Hepatocyte (in vitro differentiated cells): ENCODE data around the gene STK38L. TPM values are rescaled to one million over a fixed set of nuclear protein-coding genes. Genes with fewer than 3 reads are reported as not detected.
A peak's percentile ranks its signal among the peaks of the same experiment; 100 is the strongest.

ENCODE experiments used
- DNase-seq: peaks from one replicate; pipeline ENCODE4 v3.0.0-alpha.2; 2016; ENCODE audit warnings: low spot score
- H2AFZ ChIP-seq: fragments of 200-600 bp; sonication (generic); 2 replicates; pipeline ENCODE4 v1.6.0; 2016; ENCODE audit warnings: antibody characterized with exemption, mild to moderate bottlenecking
- H3K27ac ChIP-seq: fragments of 200-600 bp; sonication (generic); 2 replicates; pipeline ENCODE4 v1.5.1; 2016; ENCODE audit warnings: mild to moderate bottlenecking
- H3K27me3 ChIP-seq: fragments of 200-600 bp; sonication (generic); 2 replicates; pipeline ENCODE4 v1.6.1; 2016
- H3K36me3 ChIP-seq: fragments of 200-600 bp; sonication (generic); replicated peaks from 2 replicates; pipeline ENCODE4 v1.5.1; 2016; ENCODE audit warnings: low read depth; ENCODE audit not compliant: insufficient read depth
- H3K4me1 ChIP-seq: fragments of 200-600 bp; sonication (generic); 2 replicates; pipeline ENCODE4 v1.5.1; 2016; ENCODE audit warnings: mild to moderate bottlenecking, moderate library complexity; ENCODE audit not compliant: insufficient read depth
- H3K4me2 ChIP-seq: fragments of 200-600 bp; sonication (generic); 2 replicates; pipeline ENCODE4 v1.6.0; 2016
- H3K4me3 ChIP-seq: fragments of 200-600 bp; sonication (generic); 2 replicates; pipeline ENCODE4 v1.5.1; 2016; ENCODE audit warnings: mild to moderate bottlenecking
- H3K79me2 ChIP-seq: fragments of 200-600 bp; sonication (generic); 2 replicates; pipeline ENCODE4 v1.6.0; 2017; ENCODE audit warnings: mild to moderate bottlenecking
- H3K9me2 ChIP-seq: fragments of 200-600 bp; sonication (generic); replicated peaks from 2 replicates; pipeline ENCODE4 v1.6.0; 2017; ENCODE audit warnings: mild to moderate bottlenecking; ENCODE audit not compliant: insufficient read depth
- H3K9me3 ChIP-seq: fragments of 200-600 bp; sonication (generic); 2 replicates; pipeline ENCODE4 v1.5.1; 2016; ENCODE audit warnings: low read depth, mild to moderate bottlenecking
- H4K20me1 ChIP-seq: fragments of 200-600 bp; sonication (generic); 2 replicates; pipeline ENCODE4 v1.6.0; 2016; ENCODE audit warnings: mild to moderate bottlenecking; ENCODE audit not compliant: insufficient read depth, poor library complexity, severe bottlenecking
- EZH2 ChIP-seq: fragments of 200-600 bp; sonication (generic); IDR thresholded peaks from 2 replicates; pipeline ENCODE4 v1.6.1; 2016; ENCODE audit warnings: antibody characterized with exemption, mild to moderate bottlenecking, borderline replicate concordance
- EZH2phosphoT487 ChIP-seq: fragments of 200-600 bp; sonication (generic); IDR thresholded peaks from one replicate; pipeline ENCODE4 v1.6.1; 2018; ENCODE audit warnings: antibody characterized with exemption, mild to moderate bottlenecking, low read depth, moderate library complexity; ENCODE audit not compliant: unreplicated experiment, severe bottlenecking
- WGBS: methylation state at CpG from one replicate; pipeline ENCODE4 v1.1.6; 2016; ENCODE audit warnings: low lambda C conversion rate; ENCODE audit errors: missing lambda C conversion rate; 5-methylcytosine and 5-hydroxymethylcytosine counted together
- polyA plus RNA-seq: library from polyadenylated mRNA; unstranded; fragments of >200 nt; fragmentation: Nextera tagmentation; extraction: Ambion mirVana; gene quantifications from 2 replicates; pipeline ENCODE4 v1.2.1, GENCODE V29; 2016
- total RNA-seq: library from RNA; depleted of rRNA; stranded (reverse); fragments of >200 nt; gene quantifications from 2 replicates; pipeline ENCODE4 v1.2.3, GENCODE V29; 2014
- TF ChIP-seq, protein P1 (sequence below): fragments of 200-600 bp; sonication (generic); IDR thresholded peaks from 2 replicates; pipeline ENCODE4 v1.5.1; 2016; ENCODE audit warnings: antibody characterized with exemption, mild to moderate bottlenecking; ENCODE audit not compliant: poor library complexity

STK38L gene
- total and polyA plus RNA-seq, 2 experiments from 2014 or later, result 18.8 to 36.7 TPM

DNA sequence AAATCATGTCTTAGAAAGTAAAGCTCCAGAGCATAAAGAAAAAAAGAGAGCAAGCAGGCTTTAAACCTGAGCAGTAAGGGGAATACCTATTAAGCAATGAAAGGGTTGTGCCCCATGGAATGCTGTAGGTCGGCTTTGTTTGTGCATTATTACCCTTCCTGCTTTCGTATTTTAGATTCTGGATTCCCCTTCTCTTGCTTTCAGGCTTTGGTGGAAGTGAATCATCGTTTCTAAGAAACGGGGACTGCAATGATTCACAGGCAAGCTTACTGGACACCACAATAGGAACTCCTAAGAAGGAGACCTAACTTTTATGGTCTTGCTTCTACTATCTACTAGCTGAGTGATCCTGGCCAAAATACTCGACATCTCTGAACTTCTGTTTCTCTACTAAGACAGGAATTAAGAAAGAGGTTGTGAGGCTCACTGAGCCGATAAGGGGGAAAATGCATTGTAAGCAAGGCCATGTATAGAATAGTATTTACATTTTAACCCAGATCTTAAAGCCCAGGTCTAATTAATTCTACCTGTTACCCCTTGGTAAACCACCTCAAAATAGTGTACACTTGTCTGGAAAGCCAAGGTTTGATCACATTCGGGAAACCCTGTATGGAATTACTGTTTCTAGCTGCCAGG lies 87.3 kb downstream of the STK38L start:
- Histone ChIP-seq H4K20me1 (no peaks in the 10 kb centered on the region), H3K27me3 (peaks cover 8% of the 10 kb centered on the region), H3K9me2 (no peaks in the 10 kb centered on the region), H3K36me3 (no peaks in the 10 kb centered on the region), H3K79me2 (no peaks in the 10 kb centered on the region), H3K27ac (peak overlapping the region; percentile 78), H3K9me3 (no peaks in the 10 kb centered on the region), H3K4me3 (no peak overlapping the region), H2AFZ (no peak overlapping the region), H3K4me1 (peaks cover 15% of the 10 kb centered on the region), H3K4me2 (peak overlapping the region; percentile 94)
- peak; percentile 67 for DNase-seq
- TF ChIP-seq EZH2phosphoT487, result no peak
- TF ChIP-seq EZH2, result no peak
- TF ChIP-seq, protein P1, sequence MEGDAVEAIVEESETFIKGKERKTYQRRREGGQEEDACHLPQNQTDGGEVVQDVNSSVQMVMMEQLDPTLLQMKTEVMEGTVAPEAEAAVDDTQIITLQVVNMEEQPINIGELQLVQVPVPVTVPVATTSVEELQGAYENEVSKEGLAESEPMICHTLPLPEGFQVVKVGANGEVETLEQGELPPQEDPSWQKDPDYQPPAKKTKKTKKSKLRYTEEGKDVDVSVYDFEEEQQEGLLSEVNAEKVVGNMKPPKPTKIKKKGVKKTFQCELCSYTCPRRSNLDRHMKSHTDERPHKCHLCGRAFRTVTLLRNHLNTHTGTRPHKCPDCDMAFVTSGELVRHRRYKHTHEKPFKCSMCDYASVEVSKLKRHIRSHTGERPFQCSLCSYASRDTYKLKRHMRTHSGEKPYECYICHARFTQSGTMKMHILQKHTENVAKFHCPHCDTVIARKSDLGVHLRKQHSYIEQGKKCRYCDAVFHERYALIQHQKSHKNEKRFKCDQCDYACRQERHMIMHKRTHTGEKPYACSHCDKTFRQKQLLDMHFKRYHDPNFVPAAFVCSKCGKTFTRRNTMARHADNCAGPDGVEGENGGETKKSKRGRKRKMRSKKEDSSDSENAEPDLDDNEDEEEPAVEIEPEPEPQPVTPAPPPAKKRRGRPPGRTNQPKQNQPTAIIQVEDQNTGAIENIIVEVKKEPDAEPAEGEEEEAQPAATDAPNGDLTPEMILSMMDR, result no peak
- WGBS, result 49% methylated on average over 7 of the region's 7 CpGs

DNA sequence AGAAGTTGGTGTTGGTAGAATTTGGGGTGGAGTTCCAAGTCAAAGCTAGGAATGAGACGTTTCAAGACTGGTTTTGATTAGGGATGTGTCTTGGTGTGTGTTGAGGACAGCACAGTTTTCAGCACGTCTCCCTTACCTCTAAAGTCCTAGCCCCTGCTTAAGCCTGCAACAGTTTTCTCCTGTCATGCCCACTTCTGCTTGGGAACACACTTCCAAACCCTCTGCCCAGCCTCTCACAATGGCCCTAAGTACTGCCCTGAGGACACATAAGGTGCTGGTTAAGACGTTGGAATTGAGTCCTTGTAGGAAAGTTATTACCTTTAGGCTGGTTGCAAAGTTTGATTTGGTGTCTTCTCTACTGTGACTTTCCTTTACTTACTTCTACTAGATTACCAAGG lies 87.8 kb downstream of the STK38L start:
- H3K9me2 ChIP-seq, result no peaks in the 10 kb centered on the region
- TF ChIP-seq EZH2 (no peak), EZH2phosphoT487 (no peak)
- TF ChIP-seq, protein P1, result no peak
- H3K27me3 ChIP-seq, result peaks cover 8% of the 10 kb centered on the region
- 42% methylated on average over 3 of the region's 3 CpGs for WGBS
- H3K4me1 ChIP-seq, result peaks cover 15% of the 10 kb centered on the region
- no peak for DNase-seq
- H3K36me3 ChIP-seq, result no peaks in the 10 kb centered on the region
- H3K4me3 ChIP-seq, result no peak overlapping the region
- peak overlapping the region; percentile 71 for H2AFZ ChIP-seq
- H3K4me2 ChIP-seq, result peak overlapping the region; percentile 94
- no peaks in the 10 kb centered on the region for H3K9me3 ChIP-seq
- H3K79me2 ChIP-seq, result no peaks in the 10 kb centered on the region
- H4K20me1 ChIP-seq, result no peaks in the 10 kb centered on the region
- peak overlapping the region; percentile 78 for H3K27ac ChIP-seq

DNA sequence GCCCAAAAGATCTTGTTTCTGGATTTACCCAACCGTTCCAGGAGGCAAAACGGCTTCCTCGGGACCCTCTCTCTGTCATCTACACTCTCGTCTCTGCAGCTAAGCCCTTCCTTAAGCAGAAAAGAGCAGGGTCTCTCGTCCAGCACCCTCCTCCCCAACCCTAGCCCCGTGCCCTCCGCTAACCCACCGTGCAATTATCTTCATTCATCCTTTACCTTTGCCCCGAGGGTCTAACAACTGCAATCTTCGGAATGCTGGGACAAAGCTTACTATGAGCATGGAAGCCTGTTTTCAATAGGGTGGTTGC lies 88.3 kb downstream of the STK38L start:
- no peaks in the 10 kb centered on the region for H3K9me3 ChIP-seq
- no peaks in the 10 kb centered on the region for H4K20me1 ChIP-seq
- peaks cover 17% of the 10 kb centered on the region for H3K4me1 ChIP-seq
- H2AFZ ChIP-seq, result peak overlapping the region; percentile 71
- H3K27ac ChIP-seq, result no peak overlapping the region
- TF ChIP-seq, protein P1, result no peak
- TF ChIP-seq EZH2 (no peak), EZH2phosphoT487 (no peak)
- H3K36me3 ChIP-seq, result no peaks in the 10 kb centered on the region
- peak overlapping the region; percentile 62 for H3K4me3 ChIP-seq
- peaks cover 8% of the 10 kb centered on the region for H3K27me3 ChIP-seq
- H3K79me2 ChIP-seq, result no peaks in the 10 kb centered on the region
- H3K9me2 ChIP-seq, result no peaks in the 10 kb centered on the region
- no peak for DNase-seq
- H3K4me2 ChIP-seq, result peak overlapping the region; percentile 94
- WGBS, result 6% methylated on average over 10 of the region's 10 CpGs
